Duodenal mucosa (tissue), 2 donors: ENCODE data around the gene MORF4L2.

ENCODE experiments used
- H3K27ac ChIP-seq: one replicate; pipeline ENCODE4 v1.7.0; 2013; ENCODE audit warnings: low read depth, low read length
- H3K27me3 ChIP-seq, 2 donors: one replicate each; pipeline ENCODE4 v1.7.0; 2013; ENCODE audit warnings: low read length in 2 of 2, control low read depth in 1 of 2; ENCODE audit not compliant: insufficient read depth in 2 of 2, control insufficient read depth in 1 of 2
- H3K36me3 ChIP-seq, 2 donors: one replicate each; pipeline ENCODE4 v1.7.0; 2013; ENCODE audit warnings: low read length in 2 of 2, control low read depth in 1 of 2; ENCODE audit not compliant: insufficient read depth in 2 of 2, control insufficient read depth in 1 of 2
- H3K4me1 ChIP-seq, 2 donors: one replicate each; pipeline ENCODE4 v1.7.0; 2013; ENCODE audit warnings: low read length in 2 of 2, control low read depth in 1 of 2; ENCODE audit not compliant: insufficient read depth in 2 of 2, control insufficient read depth in 1 of 2
- H3K4me3 ChIP-seq, 2 donors: one replicate each; pipeline ENCODE4 v1.7.0; 2013; ENCODE audit warnings: low read length in 2 of 2, low read depth in 1 of 2
- H3K9ac ChIP-seq, 2 donors: one replicate each; pipeline ENCODE4 v1.7.0; 2013; ENCODE audit warnings: low read length in 2 of 2, low read depth in 1 of 2
- H3K9me3 ChIP-seq, 2 donors: one replicate each; pipeline ENCODE4 v1.7.0; 2013; ENCODE audit warnings: low read length in 2 of 2, control low read depth in 1 of 2; ENCODE audit not compliant: control insufficient read depth in 1 of 2

The MORF4L2 gene

DNA sequence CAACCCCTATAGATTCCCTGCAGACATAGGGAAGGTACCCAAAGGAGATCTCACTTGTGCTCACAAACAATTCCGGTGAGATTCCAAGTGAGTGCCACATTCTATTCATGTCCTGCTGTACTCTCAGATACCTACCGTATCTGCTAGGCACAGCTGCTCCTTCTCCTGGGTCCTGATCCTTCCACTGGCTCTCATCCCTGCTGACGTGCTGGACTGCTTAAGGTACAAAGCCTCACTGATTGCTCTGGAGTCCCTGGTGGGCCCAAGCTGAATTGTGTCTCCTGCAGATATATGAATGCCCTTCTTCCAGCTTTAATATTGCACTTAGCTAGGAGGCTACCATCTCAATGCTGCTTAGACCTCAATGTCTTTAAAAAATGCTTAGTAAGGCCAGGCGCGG is 55.4 kb downstream of the MORF4L2 start:
- H3K9ac ChIP-seq, result no peak overlapping the region
- H3K27me3 ChIP-seq, result no peaks in the 10 kb centered on the region
- H3K9me3 ChIP-seq, result no peaks in the 10 kb centered on the region
- H3K4me3 ChIP-seq, result no peak overlapping the region
- H3K36me3 ChIP-seq, result no peaks in the 10 kb centered on the region
- no peaks in the 10 kb centered on the region for H3K4me1 ChIP-seq
- no peak overlapping the region for H3K27ac ChIP-seq

DNA sequence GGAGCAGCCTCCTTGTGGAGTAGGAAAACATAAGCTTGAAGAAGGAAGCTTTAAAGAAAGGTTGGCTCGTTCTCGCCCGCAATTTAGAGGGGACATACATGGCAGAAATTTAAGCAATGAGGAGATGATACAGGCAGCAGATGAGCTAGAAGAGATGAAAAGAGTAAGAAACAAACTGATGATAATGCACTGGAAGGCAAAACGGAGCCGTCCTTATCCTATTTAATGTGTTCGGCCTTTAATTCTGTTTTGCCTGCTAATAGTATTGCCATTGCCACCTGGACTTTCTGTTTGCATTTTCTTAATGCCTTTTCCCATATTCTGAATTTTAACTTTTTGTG is 56.4 kb downstream of the MORF4L2 start:
- H3K27me3 ChIP-seq, result no peaks in the 10 kb centered on the region
- H3K4me3 ChIP-seq, result peak overlapping the region; percentile 73 to 83
- peak overlapping the region; percentile 76 to 80 for H3K9ac ChIP-seq
- H3K4me1 ChIP-seq, result peaks cover 0 to 3% of the 10 kb centered on the region in 2 donors
- no peaks in the 10 kb centered on the region for H3K36me3 ChIP-seq
- peak overlapping the region; percentile 83 for H3K27ac ChIP-seq
- H3K9me3 ChIP-seq, result no peaks in the 10 kb centered on the region

DNA sequence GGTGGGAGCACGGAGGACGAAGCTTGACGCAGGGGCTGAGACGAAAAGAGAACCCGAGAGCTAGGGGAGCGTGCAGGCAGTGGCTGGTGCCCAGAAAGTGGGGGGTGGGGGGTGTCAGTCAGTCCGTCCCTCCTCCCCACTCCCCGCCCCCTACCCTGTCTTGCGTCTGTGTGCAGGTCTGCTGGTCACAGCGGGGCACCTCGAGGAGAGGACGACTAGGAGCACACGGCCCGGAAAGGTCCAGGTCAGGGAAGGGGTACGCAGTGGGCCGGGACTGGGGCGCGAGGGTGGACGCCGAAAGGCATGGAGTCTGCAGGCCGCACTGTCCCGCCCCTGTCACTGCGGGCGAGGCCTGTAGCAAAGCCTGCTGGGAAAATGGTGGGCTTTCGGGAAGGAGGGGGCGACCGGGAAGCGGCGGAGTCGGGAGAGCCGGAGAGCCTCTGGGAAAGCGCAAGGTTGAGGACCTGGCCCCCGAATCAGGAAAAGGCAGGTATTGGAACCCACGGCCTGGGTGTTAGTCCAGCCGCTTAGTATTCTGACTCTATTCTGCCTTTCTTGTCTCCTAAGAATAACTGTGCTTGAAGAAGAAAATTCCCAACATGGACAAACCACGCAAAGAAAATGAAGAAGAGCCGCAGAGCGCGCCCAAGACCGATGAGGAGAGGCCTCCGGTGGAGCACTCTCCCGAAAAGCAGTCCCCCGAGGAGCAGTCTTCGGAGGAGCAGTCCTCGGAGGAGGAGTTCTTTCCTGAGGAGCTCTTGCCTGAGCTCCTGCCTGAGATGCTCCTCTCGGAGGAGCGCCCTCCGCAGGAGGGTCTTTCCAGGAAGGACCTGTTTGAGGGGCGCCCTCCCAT is 57.0 kb downstream of the MORF4L2 start:
- Histone ChIP-seq H3K4me1 (peaks cover 0 to 6% of the 10 kb centered on the region in 2 donors), H3K9me3 (no peaks in the 10 kb centered on the region), H3K4me3 (peak overlapping the region; percentile 73 to 83), H3K36me3 (no peaks in the 10 kb centered on the region), H3K9ac (peak overlapping the region; percentile 76 to 80), H3K27me3 (no peaks in the 10 kb centered on the region), H3K27ac (peak overlapping the region; percentile 83)

DNA sequence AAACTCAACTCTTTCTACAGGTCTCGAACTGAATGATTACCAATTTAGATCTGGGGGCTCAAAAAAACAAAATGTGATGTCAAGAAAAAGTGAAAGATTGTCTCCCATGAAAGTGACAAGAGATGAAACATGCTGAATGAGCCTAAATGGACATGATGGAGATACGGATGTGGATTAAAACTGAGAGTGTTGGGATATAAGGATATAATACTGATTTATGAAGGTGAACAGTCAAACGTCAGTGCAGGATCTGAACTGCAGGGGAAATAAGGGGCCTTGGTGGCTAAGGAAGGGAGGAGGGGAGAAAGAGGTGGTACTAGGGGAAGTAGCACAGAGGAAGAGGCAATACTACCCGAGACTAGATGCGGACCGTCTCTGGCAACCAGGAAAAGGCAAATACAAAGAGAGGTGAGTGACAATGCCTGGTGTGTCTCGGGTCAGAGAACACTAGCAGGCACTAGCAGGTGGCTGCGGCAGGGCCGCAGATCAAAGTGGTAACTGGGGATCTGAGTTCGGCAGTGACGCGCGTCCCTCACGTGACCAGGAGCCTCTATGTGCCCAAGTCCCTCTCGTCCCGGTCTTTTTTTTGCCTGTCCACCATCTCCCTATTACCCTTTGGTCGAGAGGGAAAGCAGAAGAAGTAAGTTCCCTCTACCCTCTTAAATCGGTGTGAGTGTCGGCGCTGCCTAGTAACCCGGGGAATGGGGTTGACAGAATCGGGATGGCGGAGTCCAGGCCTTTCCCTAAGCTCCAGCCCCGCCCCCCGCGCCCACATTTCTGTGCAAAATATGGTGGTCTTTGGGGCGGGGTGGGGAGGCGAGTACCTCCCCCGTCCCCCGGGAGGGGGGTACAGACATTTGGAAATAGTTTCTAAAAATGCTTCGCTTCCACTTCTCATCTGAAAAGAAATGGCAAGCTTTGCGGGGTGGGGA is 57.8 kb downstream of the MORF4L2 start, which contains the start of gene TCEAL1:
TSS of gene TCEAL1 (plus strand) at position 590 of the 932 bp plus-strand sequence. CDS start 942 bp downstream, outside the sequence.
- peaks cover 0 to 6% of the 10 kb centered on the region in 2 donors for H3K4me1 ChIP-seq
- peak within 1 kb of the TSS; percentile 73 to 83 for H3K4me3 ChIP-seq
- no peaks in the 10 kb centered on the region for H3K27me3 ChIP-seq
- H3K9ac ChIP-seq, result peak within 1 kb of the TSS; percentile 76 to 80
- no peaks in the 10 kb centered on the region for H3K36me3 ChIP-seq
- H3K27ac ChIP-seq, result peak within 1 kb of the TSS; percentile 83
- H3K9me3 ChIP-seq, result no peaks in the 10 kb centered on the region

DNA sequence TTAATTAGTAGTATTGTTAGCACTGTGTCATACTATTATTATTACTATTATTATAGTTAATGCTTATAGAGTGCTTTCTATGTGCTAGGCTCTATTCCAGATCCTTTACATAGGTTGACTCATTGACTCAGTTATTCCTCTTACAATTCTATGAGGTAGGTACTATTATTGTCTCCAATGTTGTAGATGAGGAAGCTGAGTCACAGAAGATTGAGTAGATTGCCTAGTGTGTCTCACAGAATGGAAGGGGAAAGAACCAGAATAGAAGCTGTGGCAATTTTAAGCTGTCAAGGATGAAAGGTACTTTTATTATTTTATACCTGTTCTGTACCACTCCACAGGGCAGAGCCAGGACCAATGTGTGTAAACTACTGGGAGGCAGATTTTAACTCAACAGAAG is 59.6 kb downstream of the MORF4L2 start:
- Histone ChIP-seq H3K27me3 (no peaks in the 10 kb centered on the region), H3K9me3 (no peaks in the 10 kb centered on the region), H3K36me3 (no peaks in the 10 kb centered on the region), H3K27ac (no peak overlapping the region), H3K9ac (no peak overlapping the region), H3K4me3 (no peak overlapping the region), H3K4me1 (peaks cover 0 to 6% of the 10 kb centered on the region in 2 donors)
